Aorta (tissue), 5 donors: ENCODE data around the gene PARD3. TPM values are rescaled to one million over a fixed set of nuclear protein-coding genes. Genes with fewer than 3 reads are reported as not detected.

Source experiments
- ATAC-seq: fragments of 200-7000 bp; cut with Tn5 transposase; one replicate; pipeline ENCODE4 v1.9.1; 2022; ENCODE audit warnings: moderate library complexity; ENCODE audit not compliant: low FRiP score
- DNase-seq, 2 donors: peaks; one replicate each; pipeline ENCODE4 v3.0.0-alpha.2; 2020
- H3K27ac ChIP-seq, 2 donors: one replicate each; pipeline ENCODE4 v1.5.1; 2013; ENCODE audit warnings: low read length in 2 of 2, mild to moderate bottlenecking in 2 of 2, moderate library complexity in 2 of 2, control low read depth in 1 of 2, inconsistent platforms in 1 of 2, low read depth in 1 of 2
- H3K27me3 ChIP-seq, 2 donors: one replicate each; pipeline ENCODE4 v1.6.1; 2013; ENCODE audit warnings: control low read depth in 1 of 2, low read length in 1 of 2, mild to moderate bottlenecking in 1 of 2, moderate library complexity in 1 of 2; ENCODE audit not compliant: insufficient read depth in 2 of 2, control insufficient read depth in 1 of 2
- H3K36me3 ChIP-seq, 2 donors: one replicate each; pipeline ENCODE4 v1.6.1; 2013; ENCODE audit warnings: control low read depth in 1 of 2, low read length in 1 of 2, mild to moderate bottlenecking in 1 of 2; ENCODE audit not compliant: insufficient read depth in 2 of 2, control insufficient read depth in 1 of 2
- H3K4me1 ChIP-seq, 2 donors: one replicate each; pipeline ENCODE4 v1.6.1; 2013; ENCODE audit warnings: low read length in 2 of 2, control low read depth in 1 of 2, mild to moderate bottlenecking in 1 of 2, moderate library complexity in 1 of 2; ENCODE audit not compliant: insufficient read depth in 2 of 2, control insufficient read depth in 1 of 2
- H3K4me3 ChIP-seq, 2 donors: one replicate each; pipeline ENCODE4 v1.5.1; 2013; ENCODE audit warnings: low read length in 2 of 2, control low read depth in 1 of 2, mild to moderate bottlenecking in 1 of 2
- H3K9me3 ChIP-seq: one replicate; pipeline ENCODE4 v1.6.1; 2013; ENCODE audit warnings: mild to moderate bottlenecking, low read length; ENCODE audit not compliant: control insufficient read depth
- WGBS, 2 donors: extraction: QIAGEN DNeasy Blood & Tissue Kit; methylation state at CpG; one replicate each; pipeline ENCODE4 v1.1.7; 2013; 5-methylcytosine and 5-hydroxymethylcytosine counted together
- intact Hi-C, 2 donors: fragments of 100-400 bp; cut with DNase I; formaldehyde crosslinking; loops; one replicate each; pipeline versions ENCODE4 v1.14.2 to v1.15.0; 2022
- polyA plus RNA-seq, 2 donors: library from polyadenylated mRNA; stranded (reverse); fragments of 200-250 nt; gene quantifications; one replicate each; pipeline ENCODE4 v1.2.3, GENCODE V29; 2013
- total RNA-seq, 2 donors: library from RNA; stranded (reverse); fragmentation: NEBNext Ultra II Directional; extraction: Animal tissue kit (Norgen Biotek cat#: 25700); gene quantifications; one replicate each; pipeline ENCODE4 v1.2.1, GENCODE V29; 2021
- donor health status: healthy with polysubstance abuse.
- donor health status: Bipolar disorder and iron deficiency.
- donor health status: DM: no; HTN: no; CAD: no.
- donor health status: DM: no; HTN: no; CAD: no.
- donor health status: DM: yes; HTN: yes; CAD: no.

PARD3 gene
- total and polyA plus RNA-seq, 4 donors = 6.4 to 33.0 (median 28.7) TPM

DNA sequence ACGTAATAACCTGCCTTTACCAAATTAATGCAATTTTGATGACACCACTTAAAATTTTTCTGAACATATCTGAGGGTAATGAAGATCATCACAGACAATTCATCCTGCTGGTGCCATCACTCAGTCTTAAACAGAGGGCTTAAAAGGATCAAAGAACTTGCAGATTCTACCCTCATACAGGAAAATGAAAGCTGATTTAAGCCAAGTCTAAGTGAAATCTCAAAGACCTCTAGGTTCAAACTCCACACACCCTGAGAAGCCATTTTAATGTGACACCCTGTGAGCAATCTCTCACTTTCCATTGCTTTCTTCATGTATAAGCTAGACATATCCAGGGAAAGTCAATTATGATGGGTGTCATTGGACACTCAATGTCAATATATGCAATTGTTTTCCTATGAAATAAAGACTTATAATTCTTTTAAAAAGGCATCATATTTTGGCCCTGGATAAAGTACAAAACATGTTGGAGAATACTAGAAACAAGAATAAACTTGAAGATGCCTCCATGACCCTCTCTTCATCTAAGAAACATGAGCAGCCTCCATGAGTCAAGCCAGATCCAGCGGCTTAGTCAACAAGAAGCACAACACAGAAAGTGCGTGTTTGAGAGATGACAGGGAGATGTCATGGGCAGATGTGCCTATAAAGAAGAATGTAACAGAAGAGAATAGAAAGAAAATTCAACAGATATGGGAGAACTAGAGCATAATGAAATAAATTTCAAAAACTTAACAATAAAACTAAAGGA lies 291.9 kb downstream of the PARD3 start:
- Histone ChIP-seq H3K4me1 (peaks cover 0 to 3% of the 10 kb centered on the region in 2 donors), H3K27me3 (no peaks in the 10 kb centered on the region), H3K4me3 (no peak overlapping the region), H3K36me3 (no peaks in the 10 kb centered on the region), H3K27ac (no peak overlapping the region), H3K9me3 (no peaks in the 10 kb centered on the region)
- WGBS, 2 donors = 96 to 97% methylated on average over 3 of the region's 3 CpGs
- ATAC-seq (no peak), DNase-seq (no peak)
- intact Hi-C loops = loop anchor here in 1 of 2 donors (10.0 kb wide), 1 partner anchor 112 kb away; no protein-coding TSS in a partner anchor

DNA sequence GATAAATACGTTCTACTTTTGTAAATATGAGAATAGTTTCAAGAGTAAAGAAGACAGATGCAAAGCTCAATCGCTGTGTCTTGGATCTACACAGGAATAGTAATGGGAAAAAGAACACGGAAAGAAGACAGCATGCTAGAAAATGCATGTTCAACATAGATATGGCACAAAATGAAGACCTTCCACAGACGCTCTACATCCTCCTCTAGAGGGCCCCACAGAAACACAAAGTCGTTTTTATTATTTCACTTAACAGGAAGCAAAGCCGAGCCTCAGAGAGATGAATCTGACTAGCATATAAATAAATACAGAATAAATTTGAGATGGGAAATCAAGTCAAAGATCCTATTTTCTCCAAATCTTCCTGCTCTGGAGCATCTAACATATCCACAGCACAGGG lies 292.6 kb downstream of the PARD3 start:
- intact Hi-C loops = loop anchor here in 1 of 2 donors (10.0 kb wide), 1 partner anchor 112 kb away; no protein-coding TSS in a partner anchor
- Histone ChIP-seq H3K4me1 (peaks cover 0 to 3% of the 10 kb centered on the region in 2 donors), H3K36me3 (no peaks in the 10 kb centered on the region), H3K9me3 (no peaks in the 10 kb centered on the region), H3K27ac (no peak overlapping the region), H3K27me3 (no peaks in the 10 kb centered on the region), H3K4me3 (no peak overlapping the region)
- no peak for ATAC-seq
- no peak for DNase-seq
- 72 to 77% methylated on average over 6 of the region's 6 CpGs for whole genome bisulfite sequencing, 2 donors

DNA sequence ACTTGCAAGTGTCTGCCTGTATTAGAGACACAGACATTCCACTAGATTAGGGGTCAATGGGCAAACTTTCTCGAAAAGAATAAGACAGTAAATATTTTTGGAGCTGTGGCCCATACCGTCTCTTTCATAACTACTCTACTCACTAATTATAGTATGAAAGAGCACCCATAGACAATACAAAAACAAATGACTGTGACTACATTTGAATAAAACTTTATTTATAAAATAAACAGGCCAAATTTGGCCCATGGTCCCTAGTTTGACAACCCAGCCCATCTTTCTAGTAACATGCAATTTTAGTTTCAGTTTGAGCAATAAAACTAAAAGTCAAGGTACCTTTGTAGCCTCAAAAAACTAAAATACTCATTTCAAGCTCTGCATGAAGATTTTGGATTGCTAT lies 294.6 kb downstream of the PARD3 start:
- Histone ChIP-seq H3K36me3 (no peaks in the 10 kb centered on the region), H3K27ac (no peak overlapping the region), H3K4me3 (no peak overlapping the region), H3K4me1 (no peaks in the 10 kb centered on the region), H3K9me3 (no peaks in the 10 kb centered on the region), H3K27me3 (no peaks in the 10 kb centered on the region)
- no peak for ATAC-seq
- 82 to 85% methylated on average over 2 of the region's 2 CpGs for WGBS, 2 donors
- intact Hi-C loops = loop anchor here in 1 of 2 donors (10.0 kb wide), 1 partner anchor 114 kb away; no protein-coding TSS in a partner anchor
- no peak for DNase-seq

DNA sequence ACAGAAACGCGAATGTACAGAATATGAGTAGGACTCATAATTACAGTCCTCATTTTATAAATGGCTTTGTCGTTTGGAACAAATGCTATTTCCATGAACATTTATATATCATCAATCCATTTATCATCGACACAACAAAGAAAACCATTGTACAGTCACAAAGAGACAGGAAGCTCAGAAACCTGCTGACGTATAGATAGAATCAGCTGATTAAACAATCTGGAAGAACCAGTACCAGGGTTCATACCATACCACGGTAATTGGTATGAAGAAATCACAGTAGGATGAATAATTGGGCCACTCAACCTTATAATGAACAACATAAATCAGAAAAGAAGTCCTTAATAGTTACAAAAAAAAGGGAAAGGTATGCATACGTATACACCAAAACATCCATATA lies 295.0 kb downstream of the PARD3 start:
- DNase-seq (no peak), ATAC-seq (no peak)
- Histone ChIP-seq H3K27me3 (no peaks in the 10 kb centered on the region), H3K36me3 (no peaks in the 10 kb centered on the region), H3K4me3 (no peak overlapping the region), H3K4me1 (no peaks in the 10 kb centered on the region), H3K27ac (no peak overlapping the region), H3K9me3 (no peaks in the 10 kb centered on the region)
- intact Hi-C loops = loop anchor here in 1 of 2 donors (10.0 kb wide), 1 partner anchor 115 kb away; no protein-coding TSS in a partner anchor
- 66 to 75% methylated on average over 7 of the region's 7 CpGs for WGBS, 2 donors

DNA sequence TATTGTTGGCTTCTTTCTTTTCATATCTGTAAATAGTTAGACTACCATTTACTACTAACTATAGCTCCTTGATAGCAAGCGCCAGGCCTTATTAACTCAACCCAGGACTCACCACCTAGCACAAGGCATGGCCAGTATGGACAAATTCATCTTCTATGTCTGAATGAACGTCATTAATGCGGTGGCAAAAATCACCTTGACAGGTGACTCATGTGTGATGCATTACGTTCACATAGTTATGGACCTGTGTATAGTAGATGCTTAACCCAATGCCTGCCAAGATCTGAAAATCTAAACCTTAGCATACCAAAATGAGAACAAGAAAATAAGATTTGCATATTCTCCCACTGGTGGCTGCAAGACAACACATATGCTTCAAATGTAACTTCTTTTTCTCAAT lies 300.8 kb downstream of the PARD3 start:
- no peaks in the 10 kb centered on the region for H3K36me3 ChIP-seq
- no peak for DNase-seq
- 91 to 95% methylated on average over 4 of the region's 4 CpGs for WGBS, 2 donors
- H3K27me3 ChIP-seq = no peaks in the 10 kb centered on the region
- H3K4me3 ChIP-seq = no peak overlapping the region
- H3K9me3 ChIP-seq = no peaks in the 10 kb centered on the region
- no peak overlapping the region for H3K27ac ChIP-seq
- H3K4me1 ChIP-seq = no peaks in the 10 kb centered on the region
- ATAC-seq = no peak
- intact Hi-C loops = no loop called here

DNA sequence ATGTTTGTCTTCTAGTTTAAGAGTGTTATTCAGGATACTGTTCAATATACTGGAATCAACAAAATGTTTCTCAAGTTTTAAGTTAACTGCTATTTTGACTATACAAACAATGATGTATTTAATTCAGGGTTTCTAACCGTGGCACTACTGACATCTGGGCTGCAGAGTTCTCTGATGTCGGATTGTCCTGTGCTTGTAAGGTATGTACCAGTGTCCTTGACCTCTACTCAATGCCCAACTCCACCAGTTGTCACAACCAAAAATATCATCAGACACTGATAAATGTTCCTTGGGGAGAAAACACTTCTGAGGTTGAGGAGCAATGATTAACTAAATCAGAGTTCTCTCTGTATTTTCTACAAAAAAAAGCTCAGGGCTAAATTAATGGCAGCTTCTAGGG lies 301.5 kb downstream of the PARD3 start:
- Histone ChIP-seq H3K36me3 (peaks cover 0 to 2% of the 10 kb centered on the region in 2 donors), H3K9me3 (no peaks in the 10 kb centered on the region), H3K27ac (no peak overlapping the region), H3K27me3 (no peaks in the 10 kb centered on the region), H3K4me1 (no peaks in the 10 kb centered on the region), H3K4me3 (no peak overlapping the region)
- ATAC-seq (no peak), DNase-seq (no peak)
- WGBS, 2 donors = 93 to 94% methylated on average over 2 of the region's 2 CpGs
- intact Hi-C loops = no loop called here

DNA sequence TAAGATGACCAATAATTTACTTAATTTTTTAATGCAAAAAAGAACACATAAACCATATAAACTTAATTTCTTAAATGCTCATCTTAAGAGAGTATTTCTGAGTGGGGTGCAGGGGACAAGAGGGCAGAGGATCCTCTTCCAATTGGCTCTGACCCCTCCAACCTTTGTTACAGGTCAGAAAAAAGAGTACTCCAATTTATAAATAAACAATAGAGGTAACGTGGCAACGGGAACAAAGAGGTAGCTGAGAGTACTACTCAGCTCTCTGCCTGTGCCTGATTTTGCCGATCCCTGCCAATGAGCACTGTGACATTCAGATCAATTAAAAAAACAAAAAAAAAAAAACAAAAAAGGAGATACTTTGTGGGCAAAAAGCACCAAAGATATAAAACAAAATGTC lies 307.9 kb downstream of the PARD3 start:
- H3K9me3 ChIP-seq = no peaks in the 10 kb centered on the region
- H3K4me1 ChIP-seq = peaks cover 0 to 1% of the 10 kb centered on the region in 2 donors
- 83 to 85% methylated on average over 3 of the region's 3 CpGs for WGBS, 2 donors
- H3K27ac ChIP-seq = no peak overlapping the region
- intact Hi-C loops = no loop called here
- ATAC-seq = no peak
- DNase-seq = no peak
- no peaks in the 10 kb centered on the region for H3K27me3 ChIP-seq
- H3K36me3 ChIP-seq = peaks cover 0 to 2% of the 10 kb centered on the region in 2 donors
- H3K4me3 ChIP-seq = no peak overlapping the region

DNA sequence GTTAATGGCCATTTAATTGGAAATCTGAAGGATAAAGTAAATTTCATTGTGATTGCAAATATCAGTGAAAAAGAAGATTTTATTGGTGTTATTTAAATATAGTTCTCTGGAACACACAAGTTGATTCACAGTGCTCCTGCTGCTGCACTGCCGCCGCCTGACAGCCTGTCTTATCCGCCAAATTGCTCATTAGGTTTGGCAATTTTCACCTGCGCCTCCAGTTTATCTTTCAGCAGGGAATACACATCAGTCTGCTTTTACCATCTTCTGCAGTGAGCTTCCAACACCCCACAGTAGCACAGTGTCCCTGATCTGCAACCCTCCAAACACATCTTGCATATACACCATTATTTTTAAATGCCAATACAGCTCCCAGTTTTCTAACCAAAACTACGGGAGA lies 308.3 kb downstream of the PARD3 start:
- peaks cover 0 to 1% of the 10 kb centered on the region in 2 donors for H3K4me1 ChIP-seq
- ATAC-seq = no peak
- peaks cover 0 to 2% of the 10 kb centered on the region in 2 donors for H3K36me3 ChIP-seq
- no peaks in the 10 kb centered on the region for H3K9me3 ChIP-seq
- DNase-seq = no peak
- no peak overlapping the region for H3K27ac ChIP-seq
- intact Hi-C loops = no loop called here
- no peak overlapping the region for H3K4me3 ChIP-seq
- 96 to 98% methylated on average over 5 of the region's 5 CpGs for WGBS, 2 donors
- no peaks in the 10 kb centered on the region for H3K27me3 ChIP-seq

DNA sequence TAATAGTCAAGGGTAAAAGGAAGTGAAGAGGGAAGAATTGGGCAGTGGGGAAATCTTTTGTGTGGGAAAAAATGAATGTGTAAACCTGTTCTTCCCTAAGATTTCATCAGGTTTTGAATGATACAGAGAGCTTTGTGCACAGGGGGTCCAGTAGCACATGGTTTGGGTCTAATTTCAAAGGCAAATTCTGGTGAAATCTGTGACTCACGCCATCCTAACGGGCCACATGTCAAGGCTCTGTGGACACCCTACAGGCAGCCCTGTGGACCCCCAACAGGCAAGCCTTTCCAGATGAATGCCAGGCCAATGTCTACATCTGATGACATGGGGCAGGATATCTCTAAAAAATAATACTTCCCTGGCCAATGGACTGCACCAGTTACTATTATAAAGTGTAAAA lies 309.8 kb downstream of the PARD3 start:
- Histone ChIP-seq H3K4me3 (no peak overlapping the region), H3K36me3 (peaks cover 0 to 2% of the 10 kb centered on the region in 2 donors), H3K27me3 (no peaks in the 10 kb centered on the region), H3K9me3 (no peaks in the 10 kb centered on the region), H3K4me1 (peaks cover 0 to 1% of the 10 kb centered on the region in 2 donors), H3K27ac (no peak overlapping the region)
- DNase-seq (no peak), ATAC-seq (no peak)
- intact Hi-C loops = no loop called here
- 95 to 97% methylated on average over 2 of the region's 2 CpGs for WGBS, 2 donors
